Ammon's horn (tissue), 1 donor: ENCODE measurements around the gene SYT14.
A peak's percentile ranks its signal among the peaks of the same experiment; 100 is the strongest.
"Not testable (repeated sequence)": the region's sequence is repeated elsewhere in the genome, so short reads cannot be mapped to it uniquely, and the experiment has no call there.

ENCODE experiments used
- DNase-seq: peaks from one replicate; pipeline ENCODE4 v3.0.0-alpha.2; 2016; ENCODE audit warnings: low spot score

The SYT14 gene

GRCh38 chr1:210025870-210026269, 87.9 kb downstream of the SYT14 start:
- DNase-seq: no peak

GRCh38 chr1:210027994-210028393, 90.0 kb downstream of the SYT14 start:
- no peak for DNase-seq

GRCh38 chr1:210031473-210031872, 93.5 kb downstream of the SYT14 start:
- no peak for DNase-seq

GRCh38 chr1:210043058-210043457, 105.0 kb downstream of the SYT14 start:
- no peak for DNase-seq

- peak; percentile 9 for DNase-seq
Observed at GRCh38 chr1:210049616-210050015, 111.6 kb downstream of the SYT14 start.

- not testable (repeated sequence) for DNase-seq
Observed at GRCh38 chr1:210050491-210050890, 112.5 kb downstream of the SYT14 start.

- DNase-seq: no peak
Observed at GRCh38 chr1:210053126-210053525, 115.1 kb downstream of the SYT14 start.

- no peak for DNase-seq
Observed at GRCh38 chr1:210057593-210057992, 119.6 kb downstream of the SYT14 start.

GRCh38 chr1:210061992-210062391, 124.0 kb downstream of the SYT14 start:
- DNase-seq: peak; percentile 2

- DNase-seq: no peak
Observed at GRCh38 chr1:210070531-210070930, 132.5 kb downstream of the SYT14 start.

- DNase-seq: peak; percentile 9
Observed at GRCh38 chr1:210072129-210072528, 134.1 kb downstream of the SYT14 start.

- DNase-seq: no peak
Observed at GRCh38 chr1:210072896-210073504, 135.0 kb downstream of the SYT14 start.

- DNase-seq: no peak
Observed at GRCh38 chr1:210074904-210075303, 136.9 kb downstream of the SYT14 start.

GRCh38 chr1:210076620-210077019, 138.6 kb downstream of the SYT14 start:
- no peak for DNase-seq

GRCh38 chr1:210081494-210081893, 143.5 kb downstream of the SYT14 start:
- DNase-seq: no peak

GRCh38 chr1:210085359-210085758, 147.3 kb downstream of the SYT14 start:
- no peak for DNase-seq

GRCh38 chr1:210087058-210087457, 149.0 kb downstream of the SYT14 start:
- DNase-seq: no peak

- DNase-seq: no peak
Observed at GRCh38 chr1:210089855-210090254, 151.8 kb downstream of the SYT14 start.

GRCh38 chr1:210092366-210092765, 154.3 kb downstream of the SYT14 start:
- no peak for DNase-seq

- DNase-seq: no peak
Observed at GRCh38 chr1:210093461-210093860, 155.4 kb downstream of the SYT14 start.

- DNase-seq: no peak
Observed at GRCh38 chr1:210098356-210098755, 160.3 kb downstream of the SYT14 start.

GRCh38 chr1:210099921-210100320, 161.9 kb downstream of the SYT14 start:
- DNase-seq: peak; percentile 10

- no peak for DNase-seq
Observed at GRCh38 chr1:210104103-210104502, 166.1 kb downstream of the SYT14 start.

- DNase-seq: not testable (repeated sequence)
Observed at GRCh38 chr1:210112906-210113305, 174.9 kb downstream of the SYT14 start.
